AML-193 (cell line): Measurements from ENCODE around the gene ADD3.

Experiments used
- DNase-seq, 2 experiments: peaks; one replicate each; lab custom pipeline; 2025; lab: John Stamatoyannopoulos, UW

Gene ADD3

DNA sequence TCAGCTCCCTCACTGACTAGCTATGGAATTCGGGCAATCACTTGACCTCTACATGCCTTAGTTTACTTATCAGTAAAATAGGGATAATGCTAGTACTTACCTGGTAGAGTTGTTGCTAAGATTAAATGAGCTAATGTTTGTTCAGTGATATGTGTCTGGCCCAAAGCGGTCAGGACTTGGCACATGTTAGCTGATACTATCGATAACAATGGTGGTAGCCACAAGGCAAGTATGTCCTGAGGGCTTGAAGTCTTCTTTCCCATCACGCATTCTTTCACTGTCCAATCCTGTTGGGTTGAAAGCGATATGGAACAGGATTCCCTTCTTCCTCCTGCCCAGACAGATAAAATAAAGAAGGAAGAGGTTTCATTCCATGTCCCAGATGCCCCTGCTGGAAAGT, 174.1 kb downstream of the ADD3 start:
- no peak for DNase-seq

DNA sequence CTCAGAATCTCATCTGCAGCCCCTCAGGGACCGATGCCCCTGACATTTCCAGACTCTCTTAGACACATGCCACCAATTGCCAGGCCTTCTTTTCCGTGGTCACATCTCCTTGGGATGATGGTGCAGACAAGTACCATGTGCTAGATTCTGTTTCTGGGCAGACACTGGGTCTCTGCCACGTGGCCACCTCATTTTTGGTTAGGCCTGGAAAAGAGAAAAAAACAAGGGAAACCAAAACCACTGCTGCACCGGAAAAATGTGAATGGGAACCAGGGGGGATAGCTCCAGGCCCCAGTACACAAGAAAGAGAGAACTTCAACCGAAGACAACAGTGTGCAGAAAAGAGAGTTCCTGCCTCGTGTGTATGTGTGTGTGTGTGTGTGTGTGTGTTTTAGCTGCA, 176.6 kb downstream of the ADD3 start:
- DNase-seq, result no peak
